ENCODE results near the gene ICAM2.

Gene ICAM2

GRCh38 chr17:63989622-63990345 lies 30.6 kb downstream of the ICAM2 start:
- ChIA-PET CTCF (interaction anchor here (1.1 to 2.6 kb wide), 5 partner anchors 10 to 144 kb away, joined by 3 to 21 read pairs (median 4); partner anchors contain the start of gene GH1), POLR2A (no interaction called here)
- DNase-seq (ENCODE audit: extremely low spot score) = no peak
- TF ChIP-seq CTBP1 (IDR thresholded peaks at IDR 0.05; ENCODE audit: borderline replicate concordance) = no peak
- TF ChIP-seq TARDBP (IDR thresholded peaks at IDR 0.05) = no peak
- TF ChIP-seq ZNF384 (IDR thresholded peaks at IDR 0.05) = no peak
- no peak for TF ChIP-seq L3MBTL2 (conservative IDR thresholded peaks at IDR 0.05)
- TF ChIP-seq SP1 (IDR thresholded peaks at IDR 0.05) = no peak
- TF ChIP-seq HDGF (IDR thresholded peaks at IDR 0.05; ENCODE audit: borderline replicate concordance) = no peak
- no peak for TF ChIP-seq PKNOX1 (IDR thresholded peaks at IDR 0.05)

GRCh38 chr17:63988741-63989621 lies 31.5 kb downstream of the ICAM2 start:
- DNase-seq (ENCODE audit: extremely low spot score) = no peak
- ChIA-PET CTCF (interaction anchor here (1.7 to 2.6 kb wide), 2 partner anchors 13 to 70 kb away, joined by 5 to 21 read pairs; partner anchors contain the start of gene GH1), POLR2A (no interaction called here)
- TF ChIP-seq TARDBP (IDR thresholded peaks at IDR 0.05) (no peak), ZNF384 (IDR thresholded peaks at IDR 0.05) (no peak), HDGF (IDR thresholded peaks at IDR 0.05; ENCODE audit: borderline replicate concordance) (no peak), ELF4 (IDR thresholded peaks at IDR 0.05) (no peak)

GRCh38 chr17:63988127-63988478 lies 32.3 kb downstream of the ICAM2 start:
- no peak for DNase-seq (ENCODE audit: extremely low spot score)
- CTCF ChIA-PET = no interaction called here
- TF ChIP-seq PKNOX1 (IDR thresholded peaks at IDR 0.05) (no peak), FOXA1 (IDR thresholded peaks at IDR 0.05) (no peak), SUZ12 (IDR thresholded peaks at IDR 0.05) (no peak), TARDBP (IDR thresholded peaks at IDR 0.05) (no peak), HDGF (IDR thresholded peaks at IDR 0.05; ENCODE audit: borderline replicate concordance) (no peak), ELF4 (IDR thresholded peaks at IDR 0.05) (no peak), CTBP1 (IDR thresholded peaks at IDR 0.05; ENCODE audit: borderline replicate concordance) (no peak), FOXM1 (IDR thresholded peaks at IDR 0.05; ENCODE audit: borderline replicate concordance) (no peak), ARNT (IDR thresholded peaks at IDR 0.05) (no peak), FOXK2 (IDR thresholded peaks at IDR 0.05) (no peak), NFRKB (IDR thresholded peaks at IDR 0.05) (no peak), ZNF384 (IDR thresholded peaks at IDR 0.05) (no peak), BHLHE40 (IDR thresholded peaks at IDR 0.05; ENCODE audit: borderline replicate concordance) (no peak), L3MBTL2 (conservative IDR thresholded peaks at IDR 0.05) (no peak), SP1 (IDR thresholded peaks at IDR 0.05) (no peak)
- POLR2A ChIA-PET = no interaction called here

DNA sequence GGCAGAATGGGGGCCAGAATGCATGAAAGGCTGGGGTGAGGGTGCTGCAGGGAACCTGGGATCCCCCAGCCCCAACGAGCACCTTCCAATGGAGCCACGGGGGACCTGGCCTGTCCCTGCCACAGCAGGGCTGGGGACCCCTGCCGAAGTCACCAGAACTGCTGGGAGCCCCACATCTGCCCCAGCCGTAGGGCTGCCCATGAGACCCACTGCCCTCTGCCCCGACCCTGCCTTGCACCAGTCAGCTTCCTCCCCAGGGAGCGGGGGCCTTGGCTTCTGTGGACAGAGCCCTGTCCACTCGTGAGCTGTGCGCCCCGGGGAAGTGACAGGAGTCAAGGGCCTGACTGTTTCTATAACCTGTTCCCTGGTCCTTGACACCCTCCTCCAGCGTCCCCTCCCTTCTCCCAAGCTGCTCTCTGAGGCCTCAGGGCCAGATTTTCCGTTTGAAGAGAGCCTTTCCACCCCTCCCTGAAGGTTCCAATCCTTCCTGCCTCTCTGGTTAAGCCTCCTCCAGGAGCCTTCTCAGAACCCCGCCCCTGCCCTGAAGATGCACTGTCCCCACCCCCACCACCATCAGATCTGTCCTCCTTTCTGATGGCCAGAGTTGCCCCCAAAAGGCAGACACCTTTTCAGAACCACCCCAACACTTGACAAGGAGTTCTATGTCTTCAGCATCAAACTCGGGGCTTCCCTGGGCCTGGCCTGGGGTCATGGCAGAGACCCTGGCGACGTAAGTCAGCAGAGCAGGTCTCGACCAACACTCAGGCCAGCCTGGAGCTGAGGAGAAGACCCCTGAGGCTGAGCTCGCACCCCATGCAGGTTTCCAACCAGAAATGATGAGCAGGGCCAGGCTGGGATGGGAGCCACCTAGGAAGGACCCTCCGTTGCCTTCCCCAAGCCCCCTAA lies 33.0 kb downstream of the ICAM2 start:
- TF ChIP-seq NFRKB (IDR thresholded peaks at IDR 0.05) (no peak), CTBP1 (IDR thresholded peaks at IDR 0.05; ENCODE audit: borderline replicate concordance) (no peak), PKNOX1 (IDR thresholded peaks at IDR 0.05) (no peak), FOXM1 (IDR thresholded peaks at IDR 0.05; ENCODE audit: borderline replicate concordance) (no peak), ZNF384 (IDR thresholded peaks at IDR 0.05) (no peak), LEF1 (IDR thresholded peaks at IDR 0.05; ENCODE audit: borderline replicate concordance) (no peak), FOXK2 (IDR thresholded peaks at IDR 0.05) (no peak), L3MBTL2 (conservative IDR thresholded peaks at IDR 0.05) (no peak)
- DNase-seq (ENCODE audit: extremely low spot score) = no peak
- ChIA-PET POLR2A (no interaction called here), CTCF (no interaction called here)

GRCh38 chr17:63986821-63987220 lies 33.6 kb downstream of the ICAM2 start:
- POLR2A ChIA-PET = no interaction called here
- no peak for DNase-seq (ENCODE audit: extremely low spot score)

More at GRCh38 chr17:63986821-63987220, 33.6 kb downstream of the ICAM2 start:
- TF ChIP-seq SUZ12 (IDR thresholded peaks at IDR 0.05) = no peak
- no peak for TF ChIP-seq FOXA1 (IDR thresholded peaks at IDR 0.05)
- TF ChIP-seq ARNT (IDR thresholded peaks at IDR 0.05) = no peak
- TF ChIP-seq HDGF (IDR thresholded peaks at IDR 0.05; ENCODE audit: borderline replicate concordance) = no peak
- TF ChIP-seq FOXM1 (IDR thresholded peaks at IDR 0.05; ENCODE audit: borderline replicate concordance) = no peak
- no peak for TF ChIP-seq CTBP1 (IDR thresholded peaks at IDR 0.05; ENCODE audit: borderline replicate concordance)
- TF ChIP-seq ELF4 (IDR thresholded peaks at IDR 0.05) = no peak
- no peak for TF ChIP-seq L3MBTL2 (conservative IDR thresholded peaks at IDR 0.05)
- CTCF ChIA-PET = no interaction called here

Measured in HEK293T (cell line).